CD4-positive, alpha-beta T cell (primary cell): ENCODE results near the gene ALG9. TPM values are rescaled to one million over a fixed set of nuclear protein-coding genes. Genes with fewer than 3 reads are reported as not detected.

ENCODE experiments used
- ATAC-seq: fragments of 200-7000 bp; cut with Tn5 transposase; one replicate; pipeline ENCODE4 v1.10.0; 2022; ENCODE audit warnings: mild to moderate bottlenecking; ENCODE audit not compliant: poor library complexity
- CTCF ChIA-PET: fragments of 350-600 bp; sonication (Branson Sonifier 250); formaldehyde crosslinking; loops from one replicate; lab custom pipeline; 2021; ENCODE audit warnings: antibody characterized with exemption, inconsistent platforms; lab: Charles Lee
- POLR2A ChIA-PET: fragments of 350-600 bp; sonication (Branson Sonifier 250); formaldehyde crosslinking; loops from one replicate; lab custom pipeline; 2021; ENCODE audit warnings: antibody characterized with exemption, inconsistent platforms; lab: Charles Lee
- DNase-seq, 14 experiments: peaks; one replicate each; pipeline ENCODE4 v3.0.0-alpha.2; 2013 to 2020; ENCODE audit warnings: mixed read lengths in 2 of 14
- H3K27ac ChIP-seq, 2 donors: one replicate each; pipeline versions ENCODE4 v1.5.1 to v1.7.0; 2013; ENCODE audit warnings: low read length in 2 of 2, low read depth in 1 of 2, mild to moderate bottlenecking in 1 of 2
- H3K27me3 ChIP-seq, 2 experiments: 1 replicate in 1 of 2; 2 replicates in 1 of 2; pipeline versions ENCODE4 v1.6.1 to v1.7.0; 2013; ENCODE audit warnings: low read length in 2 of 2, control low read depth in 1 of 2, mild to moderate bottlenecking in 1 of 2, moderate library complexity in 1 of 2; ENCODE audit not compliant: insufficient read depth in 2 of 2, control insufficient read depth in 1 of 2
- H3K36me3 ChIP-seq: one replicate; pipeline ENCODE4 v1.6.1; 2013; ENCODE audit warnings: low read length, control low read depth; ENCODE audit not compliant: insufficient read depth
- H3K4me1 ChIP-seq: one replicate; pipeline ENCODE4 v1.6.1; 2013; ENCODE audit warnings: low read length, control low read depth; ENCODE audit not compliant: insufficient read depth
- H3K4me3 ChIP-seq: one replicate; pipeline ENCODE4 v1.5.1; 2013; ENCODE audit warnings: mild to moderate bottlenecking, low read length, moderate library complexity
- H3K9me3 ChIP-seq, 2 experiments: 1 replicate in 1 of 2; 2 replicates in 1 of 2; pipeline versions ENCODE4 v1.6.1 to v1.7.0; 2013; ENCODE audit warnings: low read length in 2 of 2, mild to moderate bottlenecking in 2 of 2, control low read depth in 1 of 2, moderate library complexity in 1 of 2; ENCODE audit not compliant: control insufficient read depth in 1 of 2, insufficient read depth in 1 of 2
- H3K27ac Mint-ChIP-seq: one replicate; pipeline ENCODE4 v1.8.0; 2020; ENCODE audit warnings: mixed read lengths
- H3K27me3 Mint-ChIP-seq: one replicate; pipeline ENCODE4 v1.8.0; 2021; ENCODE audit warnings: mixed read lengths
- H3K36me3 Mint-ChIP-seq: one replicate; pipeline ENCODE4 v1.8.0; 2021; ENCODE audit warnings: low read depth, mixed read lengths
- H3K4me1 Mint-ChIP-seq: one replicate; pipeline ENCODE4 v1.8.0; 2021; ENCODE audit warnings: low read depth, mixed read lengths
- H3K4me3 Mint-ChIP-seq: one replicate; pipeline ENCODE4 v1.8.0; 2020; ENCODE audit warnings: mild to moderate bottlenecking, mixed read lengths
- H3K9me3 Mint-ChIP-seq: one replicate; pipeline ENCODE4 v1.8.0; 2020; ENCODE audit warnings: mixed read lengths
- CTCF ChIP-seq: fragments of 200-600 bp; IDR thresholded peaks from one replicate; pipeline ENCODE4 v1.8.0; 2022; ENCODE audit warnings: antibody characterized with exemption, mild to moderate bottlenecking
- intact Hi-C, 2 experiments: fragments of 100-400 bp; cut with DNase I in 1 of 2; cut with micrococcal nuclease in 1 of 2; formaldehyde crosslinking; loops; one replicate each; pipeline versions ENCODE4 v1.15.1 to v1.9.0; 2023 to 2025; cut with DNase I, micrococcal nuclease
- total RNA-seq, 174 experiments: library from RNA in 2 of 174; stranded (reverse) in 2 of 174; gene quantifications; one replicate each; pipeline ENCODE4 v1.2.3 and lab custom pipeline; 2021 to 2026

The ALG9 gene
- total RNA-seq, 2 experiments from 2014 or later: 31.1 to 33.4 TPM

- no peak overlapping the region for H3K27ac ChIP-seq
- intact Hi-C loops: no loop called here
- no peak overlapping the region for H3K4me3 ChIP-seq
- peaks cover 83% of the 10 kb centered on the region for H3K36me3 Mint-ChIP-seq
- no peak for TF ChIP-seq CTCF
- no peaks in the 10 kb centered on the region for H3K9me3 ChIP-seq
- H3K4me1 Mint-ChIP-seq: no peaks in the 10 kb centered on the region
- ChIA-PET POLR2A (no interaction called here), CTCF (no interaction called here)
- H3K27me3 Mint-ChIP-seq: no peaks in the 10 kb centered on the region
- no peak overlapping the region for H3K27ac Mint-ChIP-seq
- H3K36me3 ChIP-seq: peaks cover 64% of the 10 kb centered on the region
- ATAC-seq: no peak
- H3K4me3 Mint-ChIP-seq: no peak overlapping the region
- H3K9me3 Mint-ChIP-seq: no peaks in the 10 kb centered on the region
- H3K4me1 ChIP-seq: no peaks in the 10 kb centered on the region
- DNase-seq: no peak
- no peaks in the 10 kb centered on the region for H3K27me3 ChIP-seq
Measured at GRCh38 chr11:111851636-111852035, 19.7 kb downstream of the ALG9 start.

GRCh38 chr11:111851067-111851466 is 20.3 kb downstream of the ALG9 start:
- Mint-ChIP-seq H3K27ac (no peak overlapping the region), H3K27me3 (no peaks in the 10 kb centered on the region), H3K4me3 (no peak overlapping the region), H3K4me1 (no peaks in the 10 kb centered on the region), H3K36me3 (peaks cover 85% of the 10 kb centered on the region), H3K9me3 (no peaks in the 10 kb centered on the region)
- CTCF ChIA-PET: no interaction called here
- intact Hi-C loops: no loop called here
- TF ChIP-seq CTCF: no peak
- no peak for ATAC-seq
- no peak for DNase-seq
- H3K4me1 ChIP-seq: no peaks in the 10 kb centered on the region
- H3K27me3 ChIP-seq: no peaks in the 10 kb centered on the region
- POLR2A ChIA-PET: interaction anchor here (0.6 kb wide), 1 partner anchor 51 kb away, joined by 3 read pairs; no protein-coding TSS in a partner anchor
- no peaks in the 10 kb centered on the region for H3K9me3 ChIP-seq
- H3K4me3 ChIP-seq: no peak overlapping the region
- peaks cover 62% of the 10 kb centered on the region for H3K36me3 ChIP-seq
- no peak overlapping the region for H3K27ac ChIP-seq

- POLR2A ChIA-PET: interaction anchor here (1.5 kb wide), 1 partner anchor 17 kb away, joined by 3 read pairs; no protein-coding TSS in a partner anchor
- Histone ChIP-seq H3K36me3 (peaks cover 59% of the 10 kb centered on the region), H3K9me3 (no peaks in the 10 kb centered on the region), H3K4me1 (no peaks in the 10 kb centered on the region), H3K27ac (no peak overlapping the region), H3K4me3 (no peak overlapping the region), H3K27me3 (no peaks in the 10 kb centered on the region)
- ATAC-seq (no peak), DNase-seq (no peak)
- no peak for TF ChIP-seq CTCF
- Mint-ChIP-seq H3K4me3 (no peak overlapping the region), H3K4me1 (no peaks in the 10 kb centered on the region), H3K36me3 (peaks cover 77% of the 10 kb centered on the region), H3K27ac (no peak overlapping the region), H3K9me3 (no peaks in the 10 kb centered on the region), H3K27me3 (no peaks in the 10 kb centered on the region)
- intact Hi-C loops: no loop called here
- CTCF ChIA-PET: no interaction called here
Measured at GRCh38 chr11:111849631-111850030, 21.8 kb downstream of the ALG9 start.
